WERI-Rb-1 (cell line): ENCODE measurements around the gene GSK3A.

Experiments
- DNase-seq: peaks from one replicate; pipeline ENCODE4 v3.0.0-alpha.2; 2020
- H3K27ac ChIP-seq: fragments of 250-450 bp; sonication (Bioruptor Pico); 2 replicates; pipeline ENCODE4 v1.5.1; 2020; ENCODE audit warnings: mild to moderate bottlenecking, moderate library complexity
- H3K27me3 ChIP-seq: fragments of 250-450 bp; sonication (Bioruptor Pico); 2 replicates; pipeline ENCODE4 v1.5.1; 2021; ENCODE audit warnings: mild to moderate bottlenecking, low read depth, moderate library complexity; ENCODE audit not compliant: insufficient read depth, severe bottlenecking
- H3K36me3 ChIP-seq: fragments of 250-450 bp; sonication (Bioruptor Pico); 2 replicates; pipeline ENCODE4 v1.5.1; 2020; ENCODE audit warnings: mild to moderate bottlenecking, moderate library complexity
- H3K4me3 ChIP-seq: 2 replicates; pipeline ENCODE4 v1.5.1; 2011; ENCODE audit warnings: low read depth, mild to moderate bottlenecking, control low read depth, low read length
- H3K9me3 ChIP-seq: fragments of 250-450 bp; sonication (Bioruptor Pico); 2 replicates; pipeline ENCODE4 v1.5.1; 2021; ENCODE audit warnings: mild to moderate bottlenecking, moderate library complexity; ENCODE audit not compliant: severe bottlenecking
- CTCF ChIP-seq: IDR thresholded peaks from 2 replicates; pipeline ENCODE4 v1.5.1; 2011; ENCODE audit warnings: low read depth, mild to moderate bottlenecking, control low read depth, inconsistent platforms, low read length

The GSK3A gene

DNA sequence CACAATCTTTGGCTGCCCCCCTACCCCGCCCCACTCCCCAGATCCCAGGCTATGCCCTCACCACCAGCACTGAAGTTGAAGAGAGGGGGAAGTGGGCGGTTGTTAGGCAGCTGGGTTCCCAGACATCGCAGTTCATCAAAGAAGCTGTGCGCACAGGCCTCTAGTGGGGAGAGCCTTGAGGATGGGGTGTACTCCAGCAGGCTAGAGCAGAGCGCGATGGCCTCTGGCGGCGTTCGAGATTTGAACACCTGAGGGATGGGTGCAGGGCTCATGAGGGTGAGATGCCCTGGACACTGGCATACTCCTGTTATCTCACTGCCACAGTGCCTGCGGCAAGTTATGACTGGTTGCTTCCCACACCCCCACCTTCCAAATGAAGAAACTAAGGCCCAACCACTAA, 10.0 kb downstream of the GSK3A start:
- Histone ChIP-seq H3K9me3 (no peaks in the 10 kb centered on the region), H3K36me3 (peaks cover 75% of the 10 kb centered on the region), H3K4me3 (no peak overlapping the region), H3K27me3 (no peaks in the 10 kb centered on the region), H3K27ac (no peak overlapping the region)
- no peak for DNase-seq
- no peak for TF ChIP-seq CTCF

DNA sequence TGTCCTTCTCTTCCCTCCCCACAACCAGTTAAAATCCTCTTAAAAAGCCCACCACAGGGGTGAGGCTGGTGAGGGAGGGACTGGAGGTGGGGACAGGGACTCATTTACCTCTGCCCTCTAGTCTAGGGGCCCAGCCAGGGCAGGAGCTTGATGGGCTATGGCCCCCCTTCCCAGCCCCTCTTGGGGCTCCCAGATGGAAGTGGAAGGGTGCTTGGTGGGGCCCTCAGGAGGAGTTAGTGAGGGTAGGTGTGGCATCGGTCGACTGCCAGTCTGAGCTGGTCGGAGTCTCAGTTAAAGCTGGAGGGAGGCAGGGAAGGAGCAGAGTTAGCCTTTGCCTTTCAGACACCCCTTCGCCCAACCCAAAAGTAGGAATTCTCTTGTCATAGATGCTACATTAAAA, 11.8 kb downstream of the GSK3A start:
- no peak for DNase-seq
- no peak for TF ChIP-seq CTCF
- no peaks in the 10 kb centered on the region for H3K9me3 ChIP-seq
- no peaks in the 10 kb centered on the region for H3K27me3 ChIP-seq
- peaks cover 74% of the 10 kb centered on the region for H3K36me3 ChIP-seq
- no peak overlapping the region for H3K4me3 ChIP-seq
- peak overlapping the region; percentile 84 for H3K27ac ChIP-seq

- H3K27ac ChIP-seq: peak overlapping the region; percentile 84
- no peaks in the 10 kb centered on the region for H3K27me3 ChIP-seq
- peaks cover 72% of the 10 kb centered on the region for H3K36me3 ChIP-seq
- peak; percentile 91 for DNase-seq
- no peaks in the 10 kb centered on the region for H3K9me3 ChIP-seq
- peak overlapping the region; percentile 7; the same call in 1 of the 2 replicates for H3K4me3 ChIP-seq
- no peak for TF ChIP-seq CTCF
These were observed 12.5 kb downstream of the GSK3A start for GRCh38 chr19:42229855-42230351.

- peaks cover 72% of the 10 kb centered on the region for H3K36me3 ChIP-seq
These were observed 13.0 kb downstream of the GSK3A start for GRCh38 chr19:42229301-42229854.

GRCh38 chr19:42228641-42229040, 13.8 kb downstream of the GSK3A start:
- peak overlapping the region; percentile 84 for H3K27ac ChIP-seq
- peak; percentile 79 for DNase-seq
- no peaks in the 10 kb centered on the region for H3K9me3 ChIP-seq
- TF ChIP-seq CTCF: no peak
- peaks cover 67% of the 10 kb centered on the region for H3K36me3 ChIP-seq
- no peaks in the 10 kb centered on the region for H3K27me3 ChIP-seq
- no peak overlapping the region for H3K4me3 ChIP-seq

More at GRCh38 chr19:42229301-42229854, 13.0 kb downstream of the GSK3A start:
- Histone ChIP-seq H3K9me3 (no peaks in the 10 kb centered on the region), H3K27me3 (no peaks in the 10 kb centered on the region), H3K4me3 (no peak overlapping the region), H3K27ac (peak overlapping the region; percentile 84)
- no peak for DNase-seq
- no peak for TF ChIP-seq CTCF

GRCh38 chr19:42226886-42227285, 15.5 kb downstream of the GSK3A start:
- H3K36me3 ChIP-seq: peaks cover 54% of the 10 kb centered on the region
- H3K4me3 ChIP-seq: no peak overlapping the region
- DNase-seq: no peak
- no peaks in the 10 kb centered on the region for H3K27me3 ChIP-seq
- H3K27ac ChIP-seq: no peak overlapping the region
- no peaks in the 10 kb centered on the region for H3K9me3 ChIP-seq
- no peak for TF ChIP-seq CTCF
